GM18907 (cell line): Measurements from ENCODE around the gene TUBB6.

Source experiments
- ATAC-seq: cut with Tn5 transposase; IDR thresholded peaks from one replicate; pipeline ENCODE4 v1.9.1; 2021; ENCODE audit warnings: mild to moderate bottlenecking, moderate library complexity; ENCODE audit not compliant: unreplicated experiment

Gene TUBB6

GRCh38 chr18:12313530-12314245 is 5.6 kb downstream of the TUBB6 start:
- ATAC-seq: no peak

GRCh38 chr18:12314591-12315305 is 6.7 kb downstream of the TUBB6 start:
- no peak for ATAC-seq

GRCh38 chr18:12315490-12315889 is 7.4 kb downstream of the TUBB6 start:
- no peak for ATAC-seq

- no peak for ATAC-seq
These were observed 7.9 kb downstream of the TUBB6 start for GRCh38 chr18:12315911-12316310.

GRCh38 chr18:12317664-12318333 is 9.8 kb downstream of the TUBB6 start:
- no peak for ATAC-seq

- no peak for ATAC-seq
These were observed 10.3 kb downstream of the TUBB6 start for GRCh38 chr18:12318334-12318697.

- no peak for ATAC-seq
These were observed 10.8 kb downstream of the TUBB6 start for GRCh38 chr18:12318857-12319256.

- peak; percentile 92 for ATAC-seq
These were observed 13.3 kb downstream of the TUBB6 start for GRCh38 chr18:12321333-12321732.

GRCh38 chr18:12324991-12325725 is 17.1 kb downstream of the TUBB6 start:
- ATAC-seq: no peak

- no peak for ATAC-seq
These were observed 17.7 kb downstream of the TUBB6 start for GRCh38 chr18:12325726-12326245.

GRCh38 chr18:12326711-12327460 is 18.8 kb downstream of the TUBB6 start:
- ATAC-seq: no peak

- peak; percentile 69 for ATAC-seq
These were observed 19.6 kb downstream of the TUBB6 start for GRCh38 chr18:12327510-12328178.

GRCh38 chr18:12328179-12328823 is 20.3 kb downstream of the TUBB6 start:
- no peak for ATAC-seq

GRCh38 chr18:12329125-12329698 is 21.2 kb downstream of the TUBB6 start:
- ATAC-seq: no peak

- ATAC-seq: no peak
These were observed 22.7 kb downstream of the TUBB6 start for GRCh38 chr18:12330766-12331165.

- no peak for ATAC-seq
These were observed 25.7 kb downstream of the TUBB6 start for GRCh38 chr18:12333506-12334290.

- ATAC-seq: no peak
These were observed 26.3 kb downstream of the TUBB6 start for GRCh38 chr18:12334366-12334808.

GRCh38 chr18:12334863-12335262 is 26.8 kb downstream of the TUBB6 start:
- ATAC-seq: no peak
